GM18867 (cell line): ENCODE measurements around the gene LRRTM1.

ENCODE experiments used
- ATAC-seq: cut with Tn5 transposase; IDR thresholded peaks from one replicate; pipeline ENCODE4 v1.9.1; 2021; ENCODE audit warnings: mild to moderate bottlenecking, moderate library complexity; ENCODE audit not compliant: unreplicated experiment

LRRTM1 gene

DNA sequence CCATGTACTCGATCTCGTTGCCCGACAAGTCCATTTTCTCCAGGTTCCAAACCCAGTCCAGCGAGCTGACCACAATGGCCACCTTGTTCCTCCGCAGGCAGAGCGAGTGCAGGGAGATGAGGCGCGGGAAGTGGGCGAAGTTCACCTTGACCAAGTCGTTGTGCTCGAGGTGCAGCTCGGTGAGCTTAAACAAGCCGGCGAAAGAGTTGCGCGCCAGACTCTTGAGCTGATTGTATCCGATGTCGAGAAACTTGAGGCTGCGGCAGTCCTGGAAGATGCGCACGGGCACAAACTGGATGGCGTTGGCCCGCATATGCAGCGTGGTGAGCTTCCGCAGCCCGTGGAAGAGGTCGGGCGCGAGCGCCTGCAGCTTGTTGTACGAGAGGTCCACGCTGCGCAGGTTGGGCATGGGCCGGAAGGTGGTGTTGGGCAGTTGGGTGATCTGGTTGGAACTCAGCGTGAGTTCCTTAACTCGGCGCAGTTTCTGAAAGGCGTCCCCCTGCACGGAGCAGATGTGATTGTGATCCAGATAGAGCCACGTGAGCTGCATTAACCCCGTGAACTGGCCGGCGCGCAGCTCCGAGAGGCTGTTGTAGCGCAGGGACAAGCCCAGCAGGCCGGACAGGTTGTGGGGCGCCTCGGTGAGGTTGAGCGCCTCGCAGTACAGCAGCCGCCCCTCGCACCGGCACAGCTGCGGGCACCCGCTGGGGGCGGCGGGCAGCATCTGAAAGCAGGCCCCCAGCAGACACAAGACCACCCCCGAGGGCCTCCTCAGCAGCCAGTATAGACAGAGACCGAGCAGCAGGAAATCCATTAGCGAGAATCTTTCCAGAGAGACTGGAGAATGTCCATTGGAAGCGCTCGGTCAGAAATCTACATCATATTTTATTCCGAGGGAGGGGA lies 1.3 kb downstream of the LRRTM1 start:
- no peak for ATAC-seq

DNA sequence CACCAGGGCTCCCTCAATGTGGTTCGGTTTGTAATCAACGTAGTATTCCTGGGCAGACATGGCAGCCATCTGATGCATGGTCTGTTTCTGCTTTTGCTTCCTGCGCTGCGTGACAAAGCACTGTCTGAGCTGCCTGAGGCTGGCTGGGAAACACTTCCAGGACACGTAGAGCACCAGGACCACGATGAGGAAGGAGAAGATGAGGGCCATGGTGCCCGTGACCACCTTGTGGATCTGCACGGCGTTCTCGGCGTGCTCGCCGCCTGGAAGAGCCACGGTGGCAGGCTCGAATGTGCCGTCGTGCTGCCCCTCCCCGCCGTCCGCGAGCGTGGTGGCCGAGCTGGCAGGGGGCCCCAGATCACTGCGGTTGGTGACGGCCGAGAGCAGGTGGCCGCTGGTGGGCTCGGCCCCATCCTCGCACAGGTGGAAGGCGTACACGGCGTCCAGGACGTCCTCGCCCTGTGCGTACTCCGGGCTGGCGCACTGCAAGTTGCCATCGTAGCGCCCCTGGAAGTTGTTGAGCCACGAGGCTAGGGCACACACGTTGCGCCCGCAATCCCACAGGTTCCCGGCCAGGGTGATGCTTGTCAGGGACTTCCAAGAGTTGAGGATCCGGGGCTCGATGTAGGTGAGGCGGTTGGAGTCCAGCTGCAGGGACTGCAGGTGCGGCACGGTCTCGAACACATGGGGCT lies 2.1 kb downstream of the LRRTM1 start:
- no peak for ATAC-seq

GRCh38 chr2:80302001-80302313 lies 2.6 kb downstream of the LRRTM1 start:
- ATAC-seq = no peak

GRCh38 chr2:80300954-80301353 lies 3.6 kb downstream of the LRRTM1 start:
- no peak for ATAC-seq

- ATAC-seq = no peak
These were observed 4.2 kb downstream of the LRRTM1 start for GRCh38 chr2:80300346-80300745.

GRCh38 chr2:80299661-80300060 lies 4.9 kb downstream of the LRRTM1 start:
- ATAC-seq = no peak

DNA sequence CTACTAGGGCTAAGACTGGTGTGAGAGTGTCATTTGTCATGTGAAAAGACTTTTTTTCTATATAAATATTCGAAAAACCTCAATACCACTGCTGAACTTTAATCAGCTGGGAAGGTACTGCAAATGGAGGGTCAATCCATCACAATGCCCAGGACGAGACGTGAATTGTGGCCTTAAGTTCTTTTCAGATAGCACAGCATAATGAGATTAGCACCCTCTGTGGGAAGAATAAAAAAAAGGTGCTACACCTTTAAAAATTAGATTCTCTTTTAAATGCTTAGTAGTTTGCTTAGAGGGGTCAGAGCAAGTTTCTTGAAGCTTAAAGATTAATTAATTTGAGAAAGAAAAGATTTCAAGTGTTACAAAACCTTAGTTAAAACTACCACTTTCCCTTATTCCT lies 5.6 kb downstream of the LRRTM1 start:
- ATAC-seq = no peak

DNA sequence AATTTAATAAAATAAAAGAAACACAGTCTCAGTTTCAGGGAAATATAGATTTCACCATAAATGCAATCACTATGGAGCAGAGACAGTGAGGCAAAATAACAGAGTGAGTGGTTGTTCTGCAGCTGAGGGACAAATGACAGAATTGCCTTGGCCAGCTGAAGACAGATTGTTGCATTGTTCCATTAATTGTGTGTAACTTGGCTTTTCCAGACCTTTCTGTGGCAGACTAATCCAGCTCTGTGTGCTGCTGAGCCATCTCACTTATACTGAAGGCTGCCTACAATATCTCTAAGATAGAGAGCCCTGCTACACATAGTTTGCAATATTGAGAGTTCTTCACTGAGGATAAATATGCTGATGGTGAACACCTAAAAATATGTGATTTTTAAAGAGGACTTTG lies 11.5 kb downstream of the LRRTM1 start:
- ATAC-seq = no peak

DNA sequence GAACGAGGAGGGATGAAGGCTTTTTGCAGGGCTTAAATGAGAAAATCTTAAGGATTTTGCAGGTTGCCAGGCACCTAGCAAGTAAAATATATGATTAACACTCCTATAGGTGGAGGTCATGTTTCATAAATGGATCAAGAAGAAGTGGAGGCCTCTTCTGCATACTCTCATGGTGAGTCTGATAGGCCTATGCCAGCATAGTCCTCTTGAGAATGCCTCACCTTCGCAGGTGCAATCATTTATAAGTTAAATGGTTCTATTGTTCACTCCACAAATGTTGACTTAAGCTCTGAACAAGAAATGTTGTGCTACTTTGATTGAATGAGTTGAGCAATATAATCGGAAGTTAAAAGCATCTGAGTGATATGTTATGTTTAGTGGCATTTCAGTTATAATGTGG lies 12.1 kb downstream of the LRRTM1 start:
- ATAC-seq = no peak

- ATAC-seq = no peak
These were observed 12.9 kb downstream of the LRRTM1 start for GRCh38 chr2:80291656-80292055.

DNA sequence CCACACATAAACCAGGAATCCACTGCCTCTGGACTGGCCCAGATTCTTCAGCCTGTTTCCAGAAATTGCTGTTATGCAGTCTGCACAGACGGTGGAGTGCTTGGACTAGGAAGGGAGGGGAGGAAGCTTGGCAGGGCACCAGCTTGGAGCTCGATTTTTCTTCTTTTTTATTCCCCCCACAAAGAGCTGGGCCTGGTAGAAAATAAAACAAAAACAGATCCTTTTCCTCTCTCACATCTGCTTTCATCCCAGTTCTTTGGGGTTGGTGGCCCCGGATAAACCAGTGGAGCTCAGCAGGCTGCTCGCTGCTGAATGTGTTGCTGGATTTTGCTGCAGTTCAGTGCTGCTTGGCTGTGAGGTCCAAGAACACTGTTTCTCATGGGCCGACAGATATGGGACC lies 16.0 kb downstream of the LRRTM1 start:
- no peak for ATAC-seq

GRCh38 chr2:80281049-80281448 lies 23.5 kb downstream of the LRRTM1 start:
- no peak for ATAC-seq

- ATAC-seq = no peak
These were observed 24.0 kb downstream of the LRRTM1 start for GRCh38 chr2:80280598-80280997.

GRCh38 chr2:80269806-80270205 lies 34.7 kb downstream of the LRRTM1 start:
- ATAC-seq = no peak

DNA sequence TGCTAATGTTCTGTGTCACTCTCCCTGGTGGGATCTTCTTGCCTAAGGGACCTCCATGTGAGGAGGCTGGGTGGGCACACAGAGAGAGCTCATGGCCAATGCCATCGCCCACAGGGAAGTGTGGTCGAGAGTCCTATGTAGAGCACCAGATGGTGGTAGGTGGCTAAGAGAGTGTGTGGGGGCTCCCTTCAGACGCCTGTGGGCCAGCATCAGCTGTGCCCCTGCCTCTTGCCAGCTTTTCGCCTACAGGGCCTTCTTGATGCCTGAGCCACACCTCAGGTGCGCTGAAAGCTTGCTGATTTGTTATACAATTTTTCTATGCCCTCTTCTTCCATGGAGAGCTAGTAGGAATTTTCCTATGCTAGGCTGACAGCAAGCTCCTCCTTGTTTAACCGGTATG lies 38.3 kb downstream of the LRRTM1 start:
- ATAC-seq = no peak

DNA sequence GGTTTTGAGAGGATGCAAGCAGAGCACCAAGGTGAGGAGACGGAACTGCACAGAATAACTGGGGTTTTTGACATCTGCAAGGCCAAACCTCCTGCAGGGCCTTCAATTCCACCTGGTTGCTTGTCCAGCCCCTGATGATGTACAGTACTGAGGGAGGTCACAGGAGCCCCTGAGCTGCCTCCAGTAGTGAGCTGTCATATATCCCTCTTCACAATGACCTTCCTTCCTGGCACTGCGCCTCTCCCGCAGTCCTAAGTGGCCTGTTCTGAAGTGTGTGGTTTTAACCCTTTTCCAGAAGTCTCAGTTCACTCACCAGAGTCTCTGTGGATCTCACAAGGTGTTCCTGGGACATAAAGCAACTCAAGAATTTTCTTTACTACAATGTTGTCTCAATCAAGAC lies 45.3 kb downstream of the LRRTM1 start:
- no peak for ATAC-seq

- ATAC-seq = no peak
These were observed 45.8 kb downstream of the LRRTM1 start for GRCh38 chr2:80258793-80259192.

GRCh38 chr2:80258341-80258740 lies 46.2 kb downstream of the LRRTM1 start:
- no peak for ATAC-seq

DNA sequence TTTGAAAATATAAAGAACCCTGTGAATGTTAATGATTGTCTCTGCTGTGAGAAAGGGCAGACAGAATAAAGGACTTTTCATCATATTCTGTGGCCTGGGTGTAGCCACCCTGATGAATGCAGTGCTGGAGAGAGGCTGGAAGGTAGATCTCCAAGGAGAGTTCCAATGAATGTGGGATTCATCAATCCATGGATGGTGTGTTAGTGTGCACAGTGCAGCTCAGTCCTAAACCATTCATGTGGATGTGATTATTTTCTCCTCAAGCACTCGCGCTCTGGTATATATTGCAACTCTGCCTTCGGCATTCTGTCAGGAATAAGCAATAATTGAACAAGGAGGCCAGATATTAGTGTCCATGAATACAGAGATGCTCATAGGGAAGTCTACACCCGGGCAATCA lies 47.1 kb downstream of the LRRTM1 start:
- ATAC-seq = no peak

DNA sequence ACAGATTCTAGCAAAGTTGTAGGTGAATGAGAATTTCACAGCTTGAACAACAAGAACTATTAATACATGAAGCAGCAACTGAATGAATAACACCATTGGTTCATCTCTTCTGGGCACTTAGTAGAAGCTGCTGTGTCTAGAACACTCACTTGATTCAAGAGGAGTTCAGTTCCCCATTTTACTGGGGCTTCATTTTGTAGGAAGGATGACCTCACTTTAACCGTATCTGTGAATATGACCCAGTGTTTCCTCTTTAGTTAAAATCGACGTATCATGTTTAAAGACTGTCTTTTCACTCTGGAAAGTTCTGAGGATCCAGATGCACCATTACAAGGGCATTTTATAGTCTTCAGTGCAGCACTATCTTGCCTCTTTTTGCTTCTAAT lies 47.8 kb downstream of the LRRTM1 start:
- no peak for ATAC-seq

DNA sequence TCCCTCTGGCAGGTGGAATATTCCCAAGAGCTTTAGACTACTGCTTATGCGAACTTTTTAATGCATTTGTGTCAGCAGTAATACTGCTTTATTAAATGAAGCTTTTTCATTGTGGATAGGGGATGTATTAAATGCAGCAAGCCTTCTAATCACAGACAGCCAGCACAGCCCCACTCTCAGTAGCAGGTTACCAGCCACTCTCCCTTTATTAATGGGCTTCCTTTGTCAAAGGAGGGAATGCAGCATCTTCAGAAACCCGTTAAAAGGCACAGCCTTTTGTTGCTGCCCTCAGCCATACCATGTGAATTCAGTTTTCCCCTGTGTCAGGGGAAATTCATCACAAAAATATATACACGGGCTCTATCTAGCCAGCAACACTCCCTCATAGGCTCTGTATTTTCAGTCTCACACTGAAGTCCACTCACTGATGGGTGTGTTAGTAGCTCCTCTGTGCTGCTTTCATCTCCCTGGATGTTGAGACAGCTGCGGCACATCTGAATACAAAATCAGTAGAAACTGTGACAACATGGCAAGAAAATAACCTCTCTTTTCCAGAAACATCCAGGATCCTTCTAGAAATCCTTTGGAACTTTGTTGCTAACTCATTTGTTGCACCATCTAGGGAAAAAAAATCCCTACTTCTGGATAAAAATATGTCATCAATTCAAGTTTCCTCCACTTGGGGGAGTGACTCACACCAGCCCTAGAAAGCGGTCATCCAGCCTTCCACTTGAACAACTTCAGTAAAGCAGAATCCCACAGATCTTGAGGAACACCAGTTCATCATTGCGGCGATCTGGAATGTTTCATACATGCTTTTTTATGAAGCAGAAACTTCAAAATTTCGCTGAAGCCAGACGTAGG lies 48.4 kb downstream of the LRRTM1 start:
- ATAC-seq = peak; percentile 43
